Measurements from ENCODE around the gene WDFY4.

The WDFY4 gene

DNA sequence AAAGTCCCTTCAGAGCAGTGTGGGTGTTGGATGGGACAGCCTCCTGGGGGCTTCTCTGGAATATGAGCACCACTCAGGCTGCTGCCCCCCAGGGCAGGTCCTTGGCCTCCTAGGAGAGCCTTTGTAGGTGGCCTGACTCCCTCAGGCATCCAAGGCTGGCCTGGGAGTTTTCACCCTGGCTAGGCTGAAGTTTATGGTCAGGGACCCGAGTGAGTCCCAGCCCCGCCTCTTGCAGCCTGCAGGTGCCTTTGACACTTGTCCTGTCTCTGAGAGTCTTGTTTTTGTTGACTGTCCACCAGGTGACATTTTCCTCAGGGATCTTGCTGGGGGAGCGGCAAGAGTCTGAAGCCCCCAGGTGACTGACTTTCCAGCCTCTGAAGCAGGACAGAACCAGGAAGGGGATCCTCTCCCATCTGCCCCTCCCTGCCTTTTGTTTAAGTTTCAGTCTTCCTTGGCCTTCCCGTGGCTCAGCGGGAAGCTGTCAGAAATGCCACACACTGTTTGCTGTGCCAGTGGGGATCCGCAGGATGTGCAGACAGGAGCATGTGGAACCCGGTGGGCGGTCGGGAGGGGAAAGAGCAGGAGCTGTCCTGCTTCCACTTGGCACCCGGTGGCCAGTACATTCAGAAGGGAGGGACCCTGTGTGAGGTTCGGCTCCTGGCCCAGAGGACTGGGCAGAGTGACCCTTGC is 195.5 kb downstream of the WDFY4 start:
- DNase-seq (ENCODE audit: low spot score), result no peak

DNA sequence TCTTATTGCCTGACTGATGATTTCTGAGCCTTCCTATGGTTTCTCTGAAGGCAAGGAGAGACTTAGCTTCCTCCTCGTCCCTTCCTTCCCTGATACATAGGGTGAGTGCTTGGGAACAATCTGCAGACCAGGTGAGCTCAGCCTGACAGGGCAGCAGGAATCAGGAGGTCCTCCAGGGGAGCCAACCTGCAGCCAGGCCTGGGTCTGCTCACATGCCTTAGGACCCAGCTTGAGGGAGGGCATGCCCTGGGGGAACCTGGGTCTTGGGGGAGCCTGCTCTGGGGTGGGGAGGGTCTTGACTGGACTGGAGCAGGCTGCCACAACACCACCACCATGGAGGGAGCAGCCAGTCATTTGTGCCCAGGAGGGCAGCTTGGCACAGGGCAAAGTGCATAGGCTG is 197.3 kb downstream of the WDFY4 start:
- no peak for DNase-seq (ENCODE audit: low spot score)

DNA sequence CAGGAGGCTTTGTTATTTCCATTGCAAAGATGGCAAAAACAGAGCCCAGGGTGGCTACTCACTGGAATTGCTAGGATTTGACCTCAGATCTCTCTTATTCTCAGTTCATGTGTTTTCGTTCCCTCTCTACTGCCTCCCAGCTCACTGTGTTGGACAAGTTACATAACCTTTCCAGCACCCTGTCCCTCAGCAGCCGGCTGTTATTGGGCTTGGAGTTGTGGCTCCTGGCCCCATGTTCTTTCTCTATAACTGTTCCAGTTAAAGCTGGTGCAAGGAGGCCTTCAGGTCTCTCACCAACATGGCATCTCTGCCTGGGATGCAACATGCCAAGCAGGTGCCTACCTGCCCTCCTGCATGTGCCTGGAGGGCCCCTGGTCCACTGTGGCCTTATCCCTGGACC is 198.2 kb downstream of the WDFY4 start:
- no peak for DNase-seq (ENCODE audit: low spot score)

DNA sequence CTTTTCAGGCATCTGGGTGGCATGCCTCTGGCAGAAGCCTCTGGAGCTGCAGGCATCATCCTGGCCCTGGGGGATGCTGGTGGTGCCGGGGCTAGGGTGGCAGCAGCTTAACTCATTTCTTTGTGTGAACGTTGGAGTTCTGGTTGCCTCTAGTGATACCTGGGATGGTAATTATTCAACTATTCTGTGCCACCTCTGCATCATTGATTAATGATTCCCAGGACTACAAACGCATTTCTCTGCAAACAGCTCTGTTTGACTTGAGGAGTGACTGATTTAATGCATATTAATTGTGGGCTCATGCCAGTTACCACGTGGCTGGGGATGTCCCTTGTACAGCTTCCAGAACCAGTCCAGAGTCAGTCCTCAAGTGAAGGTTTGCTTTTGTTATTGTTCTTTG is 199.0 kb downstream of the WDFY4 start:
- DNase-seq (ENCODE audit: low spot score), result peak; percentile 54

DNA sequence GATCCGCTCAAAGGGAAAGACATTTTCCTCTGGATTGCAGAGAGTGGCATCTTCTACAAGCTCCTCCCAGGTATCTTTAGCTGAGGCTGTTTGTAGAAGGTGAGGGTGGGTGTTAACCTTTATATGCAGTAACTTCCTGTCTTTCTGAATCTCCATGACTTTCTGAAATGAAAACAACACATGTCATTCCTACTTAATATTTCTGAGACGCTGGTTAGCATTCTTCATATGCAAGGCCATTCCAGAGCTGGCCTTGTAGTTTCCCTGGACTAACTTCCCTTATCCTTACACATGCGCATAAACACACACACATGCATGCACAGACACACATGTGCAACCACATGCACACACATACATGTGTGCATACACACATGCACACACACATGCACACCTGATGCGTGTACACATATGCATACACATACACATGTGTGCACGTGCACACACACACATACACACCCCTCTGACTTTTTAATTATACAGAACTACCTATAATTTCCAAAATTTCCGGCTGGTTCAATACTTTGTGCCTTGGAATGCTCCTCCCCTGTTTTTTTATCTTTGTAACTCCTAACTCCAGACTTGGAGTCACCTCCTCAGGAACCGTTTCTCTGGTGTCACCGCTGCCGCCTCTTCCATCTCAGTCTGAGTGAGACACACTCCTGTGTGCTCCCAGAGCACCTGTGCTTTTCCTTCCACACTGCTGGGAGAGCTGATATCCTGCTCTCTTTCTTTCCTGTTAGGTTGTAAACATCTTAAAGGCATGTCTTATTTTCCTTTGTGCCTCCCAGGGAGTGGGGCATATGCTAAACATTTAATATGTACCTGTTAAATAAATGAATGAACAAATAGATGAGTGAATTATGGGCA is 199.7 kb downstream of the WDFY4 start:
- DNase-seq (ENCODE audit: low spot score), result no peak

DNA sequence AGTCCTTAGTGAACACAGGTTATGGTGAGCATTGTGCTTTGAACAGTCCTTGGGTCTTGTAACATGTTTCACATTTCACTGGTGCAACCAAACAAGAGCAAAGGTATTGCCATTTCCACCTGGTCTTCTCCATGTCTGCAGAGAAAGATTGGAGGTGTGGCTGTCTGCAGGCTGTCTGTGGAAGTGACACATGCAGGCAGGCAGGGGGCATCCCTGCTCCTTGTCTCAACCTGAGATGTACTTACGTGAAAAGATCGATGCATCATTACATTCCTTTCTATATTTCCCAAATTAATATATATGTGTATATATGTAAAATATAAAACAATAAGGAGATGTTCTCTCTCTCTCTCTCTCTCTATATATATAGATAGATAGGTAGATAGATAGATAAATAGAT is 200.7 kb downstream of the WDFY4 start:
- peak; percentile 31 for DNase-seq (ENCODE audit: low spot score)

DNA sequence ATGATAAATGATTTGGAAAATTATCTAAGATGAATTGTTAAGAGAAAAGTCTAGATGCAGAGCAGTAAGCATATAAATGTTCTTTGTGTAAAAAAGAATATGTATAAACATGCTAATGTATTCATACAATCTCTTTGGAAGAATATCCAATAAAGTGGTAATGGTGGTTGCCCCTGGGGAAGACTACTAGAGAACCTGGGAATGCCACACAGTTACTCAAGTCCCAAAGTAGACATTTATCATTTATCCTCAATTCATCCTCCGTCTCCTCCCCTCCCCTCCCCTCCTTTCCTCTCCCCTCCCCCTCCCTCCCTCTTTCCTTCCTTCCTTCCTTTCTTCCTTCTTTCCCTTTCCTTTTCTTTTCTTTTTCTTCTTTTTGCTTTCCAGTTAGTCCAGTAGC is 203.3 kb downstream of the WDFY4 start:
- DNase-seq (ENCODE audit: low spot score), result no peak

DNA sequence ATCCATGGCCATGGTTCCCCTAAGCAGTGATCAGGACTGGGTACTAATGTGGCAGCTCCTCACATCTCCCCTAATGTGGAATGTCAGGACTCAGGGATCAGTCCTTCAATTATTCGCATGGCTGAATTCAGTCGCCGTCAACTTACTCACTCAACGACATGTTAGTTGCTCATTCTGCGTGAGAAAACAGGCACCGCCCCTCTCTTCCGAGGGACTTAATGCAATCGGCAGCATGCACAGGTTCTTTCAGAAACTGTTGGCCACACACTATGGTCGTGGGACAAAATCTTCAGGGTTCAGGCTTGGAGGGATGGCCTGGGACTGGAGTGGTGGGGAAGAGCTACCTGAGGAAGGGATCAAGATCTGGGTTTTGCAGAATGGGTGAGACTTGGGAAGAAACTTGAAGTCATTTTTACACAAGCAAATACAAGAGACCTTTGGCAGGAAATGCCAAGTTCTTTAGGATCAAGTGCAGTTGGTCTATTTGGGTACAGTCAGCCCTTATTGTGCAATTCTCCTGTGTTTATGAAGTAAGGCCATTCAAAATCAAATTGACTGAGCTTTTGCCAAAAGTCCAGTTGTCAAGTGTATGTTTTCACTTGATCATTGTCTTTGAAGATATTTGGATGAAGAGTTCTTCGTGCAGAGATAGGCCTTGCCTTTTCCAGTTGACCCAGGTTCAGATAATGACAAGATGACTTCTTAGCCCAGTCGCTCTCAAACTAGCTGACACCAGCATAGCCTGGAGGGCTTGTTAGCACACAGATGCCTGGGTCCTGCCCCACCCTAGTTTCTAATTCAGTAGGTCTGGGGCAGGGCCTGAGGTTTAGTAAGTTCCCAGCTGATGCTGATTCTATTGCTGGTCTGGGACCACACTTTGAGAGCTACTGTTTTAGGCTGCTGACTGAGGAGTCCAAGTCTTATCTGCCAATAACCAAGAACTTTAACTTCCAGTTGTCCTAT is 206.5 kb downstream of the WDFY4 start:
- DNase-seq (ENCODE audit: low spot score), result peak; percentile 20

DNA sequence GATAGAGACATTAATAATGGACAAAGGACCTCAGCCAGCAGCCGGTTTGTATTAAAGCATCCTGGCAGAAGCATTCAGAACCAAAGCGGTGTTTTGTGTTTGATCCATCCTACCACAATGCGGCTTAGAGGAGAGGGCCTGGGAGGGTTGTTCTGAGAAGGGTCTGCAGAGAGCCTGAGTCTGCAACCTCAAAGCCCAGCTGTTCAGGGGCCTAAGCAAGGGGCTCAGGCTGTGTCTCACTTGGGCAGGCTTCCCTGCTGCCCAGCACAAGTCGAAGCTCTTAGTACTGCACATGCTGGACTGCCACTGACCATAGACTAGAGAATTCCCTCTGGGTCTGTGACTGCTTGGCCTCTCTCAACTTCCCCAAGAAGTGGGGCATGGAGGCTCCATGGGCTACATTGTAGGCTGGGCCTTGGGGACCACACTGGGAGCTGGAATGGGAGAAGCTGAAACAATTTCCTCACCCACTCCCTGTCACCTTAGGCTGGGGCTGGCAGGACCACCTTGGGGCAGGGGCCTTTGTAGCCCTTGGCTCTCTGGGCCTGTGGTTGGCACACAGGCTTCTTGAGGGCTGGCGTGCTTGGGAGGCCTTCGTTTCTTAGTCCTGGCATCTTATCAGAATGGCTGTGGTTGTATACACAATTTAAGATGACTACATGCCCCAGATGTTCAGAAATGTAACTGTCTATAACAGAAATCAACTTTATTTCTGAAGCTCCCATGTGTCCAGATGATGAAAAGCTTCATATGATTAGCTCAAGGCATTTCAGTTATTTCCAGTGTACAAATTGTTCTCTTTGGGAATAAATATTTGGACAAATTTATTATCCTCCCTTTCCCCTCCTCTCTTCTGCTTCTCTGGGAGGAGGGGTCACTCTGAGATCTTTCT is 210.5 kb downstream of the WDFY4 start:
- DNase-seq (ENCODE audit: low spot score), result no peak

DNA sequence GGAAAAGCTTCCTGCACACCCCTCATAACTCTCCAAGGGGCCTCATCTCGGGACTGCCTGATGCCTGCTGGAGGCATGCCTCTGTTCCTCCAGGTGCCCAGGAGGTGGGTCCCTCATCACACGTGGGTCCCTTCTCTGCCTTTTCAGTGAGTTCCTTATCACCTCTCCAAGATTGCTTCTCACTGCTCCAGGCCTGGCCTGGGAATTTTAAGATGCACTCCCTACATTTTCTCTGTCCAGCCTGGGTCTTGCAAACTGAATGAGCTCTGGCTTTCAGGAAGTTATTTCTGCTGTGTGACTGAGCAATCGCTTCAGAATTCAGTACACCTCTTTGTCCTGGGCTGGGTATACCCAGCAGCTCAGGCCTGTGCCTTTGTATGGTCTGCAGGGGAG is 211.1 kb downstream of the WDFY4 start:
- DNase-seq (ENCODE audit: low spot score), result no peak

DNA sequence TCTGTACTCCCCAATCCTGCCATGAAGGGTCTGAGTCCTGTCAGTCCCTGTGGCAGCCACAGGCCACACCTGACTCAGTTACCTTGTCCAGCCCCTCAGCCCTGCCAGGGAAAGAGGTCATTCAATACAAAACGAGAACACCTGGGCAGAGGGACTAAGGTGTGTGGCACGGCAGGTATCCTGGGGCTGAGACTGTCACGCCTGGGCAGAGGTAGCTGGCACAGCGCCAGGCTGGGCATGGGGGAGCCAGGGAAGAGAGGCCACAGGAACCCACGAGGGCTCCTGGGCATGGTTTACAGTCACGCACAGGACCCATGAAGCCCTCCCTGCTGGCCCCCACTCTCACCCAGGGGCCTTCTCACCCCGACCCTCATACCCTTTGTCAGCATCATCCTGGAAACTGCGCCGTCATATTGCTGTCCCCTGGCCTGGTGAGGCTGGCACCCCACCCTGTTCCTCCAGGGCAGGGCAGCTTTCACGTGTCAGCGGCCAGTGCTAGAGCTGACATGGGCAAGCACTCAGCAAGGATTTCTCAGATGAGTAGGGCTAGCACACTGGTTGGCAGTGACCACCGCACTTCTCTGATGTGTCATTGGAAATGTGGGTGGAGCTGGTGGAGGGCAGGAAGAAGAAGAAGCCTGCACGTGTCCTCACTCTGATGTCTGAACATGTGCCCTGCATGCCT is 212.2 kb downstream of the WDFY4 start:
- peak; percentile 76 for DNase-seq (ENCODE audit: low spot score)

DNA sequence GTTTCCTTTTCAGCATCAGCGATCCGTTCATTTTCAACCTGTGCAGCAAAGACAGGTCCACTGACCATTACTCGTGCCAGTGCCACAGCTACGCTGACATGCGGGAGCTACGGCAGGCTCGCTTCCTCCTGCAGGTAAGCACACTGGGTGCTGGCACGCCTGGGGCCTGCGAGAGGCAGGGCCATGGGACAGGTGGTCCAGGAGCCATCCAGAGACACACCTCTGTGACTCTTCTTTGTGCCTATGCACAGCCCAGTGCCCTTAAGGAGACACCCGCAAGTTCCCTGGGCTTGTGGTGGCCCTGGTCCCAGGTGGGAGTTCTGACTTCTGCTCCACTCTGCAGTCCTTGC is 212.7 kb downstream of the WDFY4 start:
- DNase-seq (ENCODE audit: low spot score), result no peak

DNA sequence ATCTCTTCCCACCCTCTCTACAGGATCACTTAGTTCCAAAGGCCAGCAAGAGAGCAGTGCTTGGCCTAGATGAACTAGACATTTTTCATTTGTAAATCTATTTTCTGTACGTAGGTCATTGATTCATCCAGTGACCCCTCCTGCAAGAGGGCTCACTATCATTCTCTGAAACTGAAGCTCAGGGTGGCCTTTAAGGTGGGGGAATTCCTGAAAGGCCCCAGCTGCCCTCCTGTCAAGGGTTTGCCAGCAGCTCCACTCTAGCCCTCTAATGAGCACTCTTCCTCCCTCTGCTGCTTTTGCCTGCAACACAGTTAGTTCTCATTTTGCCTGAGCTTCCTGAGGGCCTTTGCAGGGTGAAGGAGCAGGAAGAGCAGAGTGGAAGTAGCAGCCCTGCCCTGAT is 213.8 kb downstream of the WDFY4 start:
- no peak for DNase-seq (ENCODE audit: low spot score)

DNA sequence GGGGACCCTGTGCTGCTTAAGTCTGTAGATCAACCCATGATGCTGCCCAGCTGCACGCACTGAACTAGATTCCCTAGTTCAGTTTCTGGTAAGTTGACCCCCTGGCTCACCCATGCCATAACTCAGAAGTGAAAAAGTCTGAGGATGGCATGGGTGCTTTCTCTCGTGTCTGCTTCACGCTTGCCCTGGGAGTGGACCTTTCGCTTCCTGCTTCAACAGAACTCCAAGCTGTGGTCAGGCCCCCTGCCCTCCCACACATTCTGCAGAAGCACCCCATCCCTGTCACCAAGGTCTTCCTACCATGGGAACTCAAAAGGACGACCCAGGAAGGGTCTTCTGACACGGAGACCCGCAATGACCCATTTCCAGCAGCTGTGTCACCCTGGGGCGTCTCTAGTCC is 215.1 kb downstream of the WDFY4 start:
- no peak for DNase-seq (ENCODE audit: low spot score)

DNA sequence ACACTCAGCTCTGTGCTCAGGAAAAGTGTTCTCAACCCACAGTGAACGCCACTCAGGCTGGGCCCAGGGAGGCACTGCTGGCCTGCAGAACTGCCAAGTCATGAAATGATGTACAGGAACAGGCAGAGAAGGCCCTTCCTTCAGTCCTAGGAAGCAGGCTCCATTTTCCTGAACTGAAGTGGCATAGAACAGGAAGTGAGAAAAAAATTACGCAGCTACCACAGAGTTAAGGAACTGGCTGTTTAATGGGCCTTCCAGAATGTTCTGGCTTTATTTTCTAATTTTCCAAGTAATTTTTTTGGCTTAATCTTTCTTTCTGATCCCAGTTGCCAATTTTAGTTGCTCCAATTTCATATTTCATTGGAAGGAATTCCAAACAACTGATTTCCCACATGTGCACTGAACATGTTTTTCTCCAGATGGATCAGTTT is 215.7 kb downstream of the WDFY4 start:
- no peak for DNase-seq (ENCODE audit: low spot score)

DNA sequence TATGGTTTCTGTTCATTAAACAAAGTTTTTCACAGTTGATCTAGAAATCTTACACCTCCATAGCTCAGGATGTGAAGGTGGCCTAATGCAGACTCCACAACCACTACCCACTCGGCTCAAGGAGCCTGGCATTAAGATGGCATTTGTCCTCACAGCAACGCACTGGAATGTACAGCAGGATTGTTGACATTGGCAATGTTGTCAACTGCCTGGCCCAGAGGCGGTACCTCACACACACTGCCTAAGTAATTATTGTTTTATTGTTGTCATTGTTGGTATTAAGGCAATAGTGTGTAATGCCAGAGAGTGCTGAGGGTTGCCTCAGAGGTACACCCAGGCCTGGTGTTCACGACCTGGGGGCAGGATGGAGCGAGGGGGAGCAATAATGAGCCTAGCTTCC is 216.6 kb downstream of the WDFY4 start:
- DNase-seq (ENCODE audit: low spot score), result no peak

DNA sequence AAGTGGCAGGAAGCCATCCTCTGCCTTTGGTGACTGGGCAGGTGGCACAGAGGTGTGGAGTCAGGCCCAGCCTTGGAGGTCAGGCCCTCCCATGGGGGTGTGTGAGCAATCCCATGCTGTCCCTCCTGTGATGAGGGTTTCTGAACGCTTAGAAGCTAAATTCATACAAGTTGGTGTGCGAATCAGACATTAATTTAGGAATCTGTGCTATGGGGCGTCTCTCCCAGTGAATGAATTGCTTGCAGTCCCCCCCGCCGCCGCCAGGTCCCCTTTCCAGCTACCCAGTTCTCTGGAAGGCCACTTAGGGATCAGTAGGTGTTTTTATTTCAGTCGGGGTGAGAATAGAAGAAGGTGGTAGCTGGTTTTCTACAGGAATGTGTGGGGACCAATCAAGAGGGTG is 217.4 kb downstream of the WDFY4 start:
- no peak for DNase-seq (ENCODE audit: low spot score)

DNA sequence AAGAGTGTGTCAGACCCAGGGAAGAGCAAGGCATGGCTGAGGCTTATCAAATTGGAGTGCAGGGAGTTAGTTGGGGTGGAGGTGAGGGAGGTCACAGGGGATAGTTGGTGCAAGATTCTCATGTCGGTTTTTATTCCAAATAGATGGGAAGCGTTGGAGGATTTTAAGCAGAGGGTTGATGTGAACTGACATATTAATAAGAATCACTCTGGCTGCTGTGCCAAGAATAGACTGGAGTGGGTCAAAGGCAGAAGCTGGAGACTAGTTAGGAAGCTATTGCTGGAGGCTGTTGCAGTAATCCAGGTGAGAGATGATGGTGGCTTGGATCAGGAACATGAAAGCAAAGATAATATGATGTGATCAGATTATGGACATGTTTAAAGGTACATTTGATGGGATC is 218.5 kb downstream of the WDFY4 start:
- no peak for DNase-seq (ENCODE audit: low spot score)

DNA sequence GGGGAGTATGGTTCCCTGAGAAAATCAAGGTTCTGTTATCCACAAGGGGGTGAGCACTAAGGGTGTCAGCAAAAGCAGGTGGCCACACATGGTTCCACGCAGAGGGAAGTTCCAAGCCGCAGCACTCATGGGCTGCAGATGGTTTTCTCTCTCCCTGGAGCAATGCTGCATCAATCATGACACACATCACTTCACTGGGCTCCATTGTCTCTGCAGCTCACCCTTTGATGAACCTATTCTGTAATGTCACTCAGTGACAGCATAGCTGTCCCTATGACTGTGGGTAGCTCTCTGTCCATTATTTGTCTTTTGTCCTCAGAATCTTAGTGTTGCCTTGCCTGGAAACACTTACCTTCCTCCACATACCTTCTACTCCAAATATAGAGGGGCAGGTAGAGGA is 220.2 kb downstream of the WDFY4 start:
- peak; percentile 49 for DNase-seq (ENCODE audit: low spot score)

DNA sequence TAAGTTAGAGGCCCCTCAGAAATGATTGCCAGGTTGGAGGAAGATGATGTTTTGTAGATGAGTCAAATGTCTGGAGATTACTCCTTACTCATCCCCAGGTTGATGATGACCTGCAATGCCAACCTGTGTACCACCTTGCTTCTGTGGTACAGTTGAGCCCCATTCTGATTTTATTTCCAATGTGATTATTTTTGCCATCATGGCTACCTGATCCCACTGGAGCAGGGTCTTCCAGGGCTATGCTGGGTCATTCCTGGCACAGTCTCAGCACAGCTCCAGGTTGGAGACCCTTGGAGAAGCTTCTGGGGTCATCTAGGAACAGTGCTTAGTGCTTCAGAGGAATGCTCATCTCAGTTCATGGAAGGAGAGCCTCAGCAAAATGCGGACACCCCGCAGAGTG is 220.6 kb downstream of the WDFY4 start:
- DNase-seq (ENCODE audit: low spot score), result peak; percentile 49

DNA sequence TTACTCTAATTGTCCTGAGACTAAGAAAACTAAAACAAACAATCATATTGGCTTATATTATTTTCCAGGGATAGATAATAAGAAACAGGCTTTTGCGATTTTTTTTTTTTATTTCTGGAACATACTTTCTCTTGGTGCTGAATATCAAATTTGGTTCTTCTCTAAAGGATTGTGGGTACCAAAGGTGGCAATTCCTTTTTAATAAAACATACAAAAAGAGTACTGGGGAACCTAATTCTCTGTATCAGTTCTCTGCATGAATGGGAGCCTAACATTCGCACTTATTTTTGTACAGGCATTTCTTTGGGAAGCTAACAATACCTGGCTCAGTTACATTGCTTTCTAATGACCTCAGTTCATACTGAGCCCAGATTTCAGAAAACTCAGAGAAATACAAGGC is 222.2 kb downstream of the WDFY4 start:
- no peak for DNase-seq (ENCODE audit: low spot score)
